Activated naive CD4-positive, alpha-beta T cell treated with anti-CD3 and anti-CD28 coated beads, Interleukin-2, amount 50 U/mL, for 16 hours (primary cell): ENCODE data around the gene NCBP1.
"Not testable (repeated sequence)": the region's sequence is repeated elsewhere in the genome, so short reads cannot be mapped to it uniquely, and the experiment has no call there.

Experiments
- DNase-seq: peaks from one replicate; pipeline ENCODE4 v3.0.0-alpha.2; 2020

Gene NCBP1, protein sequence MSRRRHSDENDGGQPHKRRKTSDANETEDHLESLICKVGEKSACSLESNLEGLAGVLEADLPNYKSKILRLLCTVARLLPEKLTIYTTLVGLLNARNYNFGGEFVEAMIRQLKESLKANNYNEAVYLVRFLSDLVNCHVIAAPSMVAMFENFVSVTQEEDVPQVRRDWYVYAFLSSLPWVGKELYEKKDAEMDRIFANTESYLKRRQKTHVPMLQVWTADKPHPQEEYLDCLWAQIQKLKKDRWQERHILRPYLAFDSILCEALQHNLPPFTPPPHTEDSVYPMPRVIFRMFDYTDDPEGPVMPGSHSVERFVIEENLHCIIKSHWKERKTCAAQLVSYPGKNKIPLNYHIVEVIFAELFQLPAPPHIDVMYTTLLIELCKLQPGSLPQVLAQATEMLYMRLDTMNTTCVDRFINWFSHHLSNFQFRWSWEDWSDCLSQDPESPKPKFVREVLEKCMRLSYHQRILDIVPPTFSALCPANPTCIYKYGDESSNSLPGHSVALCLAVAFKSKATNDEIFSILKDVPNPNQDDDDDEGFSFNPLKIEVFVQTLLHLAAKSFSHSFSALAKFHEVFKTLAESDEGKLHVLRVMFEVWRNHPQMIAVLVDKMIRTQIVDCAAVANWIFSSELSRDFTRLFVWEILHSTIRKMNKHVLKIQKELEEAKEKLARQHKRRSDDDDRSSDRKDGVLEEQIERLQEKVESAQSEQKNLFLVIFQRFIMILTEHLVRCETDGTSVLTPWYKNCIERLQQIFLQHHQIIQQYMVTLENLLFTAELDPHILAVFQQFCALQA

DNA sequence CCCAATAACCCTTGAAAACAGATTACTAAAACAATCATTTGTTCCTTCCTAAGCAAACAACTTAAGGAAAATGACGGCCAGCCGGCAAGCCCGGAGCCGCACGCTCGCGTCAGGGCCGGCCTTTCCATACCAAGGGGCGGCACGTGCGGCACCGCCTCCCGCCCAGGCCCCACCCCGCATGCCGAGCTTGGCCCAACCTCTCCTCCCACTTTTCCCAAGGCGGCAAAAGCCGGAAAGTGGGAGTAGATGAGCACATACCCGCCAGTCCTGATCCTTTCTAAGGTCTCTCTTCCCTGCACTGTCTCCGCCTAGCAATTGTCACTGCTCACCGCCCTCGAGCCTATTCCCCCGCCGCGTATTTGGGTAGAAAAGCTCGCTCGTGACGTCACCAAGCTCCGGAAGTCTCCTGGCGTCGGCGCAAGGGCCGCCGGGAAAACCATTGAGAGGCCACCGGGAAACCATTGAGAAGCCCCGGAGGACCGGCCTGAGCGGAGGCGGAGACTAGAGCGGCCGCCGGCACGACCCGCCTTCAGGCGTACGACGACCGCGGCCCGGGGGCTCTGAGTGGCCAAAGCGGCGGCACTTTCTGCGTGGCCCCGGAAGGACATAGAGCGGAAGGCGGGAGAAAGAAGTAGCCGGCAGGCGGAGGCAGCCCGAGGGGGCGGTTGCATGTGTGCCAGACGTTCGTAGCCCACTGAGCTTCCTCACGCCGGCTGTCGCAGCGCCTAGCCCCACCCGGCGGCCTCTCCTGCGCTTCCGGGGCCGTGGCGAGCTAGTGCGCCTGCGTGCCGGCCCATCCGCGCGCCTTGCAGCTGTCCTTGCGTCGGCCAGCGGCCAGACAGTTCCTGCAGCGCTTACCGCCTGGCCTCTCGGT lies at the start of gene NCBP1, which contains the start of gene TSTD2:
NCBP1 (plus strand) TSS at position 837 of the 874 bp plus-strand sequence. CDS start 61 bp downstream, outside the sequence.
TSTD2 (minus strand) TSS at position 384 of the 874 bp plus-strand sequence. CDS start 5,806 bp downstream, outside the sequence.
- peak; percentile 95 for DNase-seq

DNA sequence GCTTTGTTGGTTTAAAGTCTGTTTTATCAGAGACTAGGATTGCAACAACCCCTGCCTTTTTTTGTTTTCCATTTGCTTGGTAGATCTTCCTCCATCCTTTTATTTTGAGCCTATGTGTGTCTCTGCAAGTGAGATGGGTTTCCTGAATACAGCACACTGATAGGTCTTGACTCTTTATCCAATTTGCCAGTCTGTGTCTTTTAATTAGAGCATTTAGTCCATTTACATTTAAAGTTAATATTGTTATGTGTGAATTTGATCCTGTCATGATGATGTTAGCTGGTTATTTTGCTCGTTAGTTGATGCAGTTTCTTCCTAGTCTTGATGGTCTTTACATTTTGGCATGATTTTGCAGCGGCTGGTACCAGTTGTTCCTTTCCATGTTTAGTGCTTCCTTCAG lies 48.8 kb upstream of the NCBP1 start:
- not testable (repeated sequence) for DNase-seq

DNA sequence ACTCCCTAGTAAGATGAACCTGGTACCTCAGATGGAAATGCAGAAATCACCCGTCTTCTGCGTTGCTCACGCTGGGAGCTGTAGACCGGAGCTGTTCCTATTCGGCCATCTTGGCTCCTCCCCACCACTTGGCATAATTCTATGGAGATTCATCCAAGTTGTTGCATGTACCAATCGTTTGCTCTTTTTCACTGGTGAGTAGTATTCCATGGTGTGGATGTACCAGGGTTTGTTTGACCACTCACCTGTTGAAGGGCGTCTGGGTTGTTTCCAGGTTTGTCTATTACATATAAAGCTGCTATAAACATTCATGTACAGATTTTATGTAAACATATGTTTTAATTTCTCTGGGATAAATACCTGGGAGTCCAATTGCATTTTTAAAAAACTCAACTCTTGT lies 46.7 kb upstream of the NCBP1 start:
- DNase-seq: not testable (repeated sequence)

DNA sequence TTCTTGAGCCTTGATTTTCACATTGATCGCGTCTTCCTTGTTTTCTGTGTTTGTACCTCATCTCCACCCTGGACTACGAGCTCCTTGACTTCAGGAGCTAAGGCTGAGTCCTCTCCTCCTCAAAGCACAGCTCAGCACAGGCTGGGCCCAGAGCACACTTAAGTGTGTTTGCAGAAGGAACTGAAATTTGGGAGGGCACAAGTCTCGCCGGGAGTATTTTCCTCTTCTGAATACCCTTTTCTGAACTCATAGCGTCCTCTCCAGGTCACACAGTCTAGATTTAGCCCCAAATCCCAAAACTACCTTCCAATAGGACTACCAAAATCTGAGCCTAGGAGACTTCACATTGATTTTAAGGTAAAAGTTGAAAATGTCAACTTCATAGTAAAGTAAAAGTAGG lies 42.1 kb upstream of the NCBP1 start:
- no peak for DNase-seq

DNA sequence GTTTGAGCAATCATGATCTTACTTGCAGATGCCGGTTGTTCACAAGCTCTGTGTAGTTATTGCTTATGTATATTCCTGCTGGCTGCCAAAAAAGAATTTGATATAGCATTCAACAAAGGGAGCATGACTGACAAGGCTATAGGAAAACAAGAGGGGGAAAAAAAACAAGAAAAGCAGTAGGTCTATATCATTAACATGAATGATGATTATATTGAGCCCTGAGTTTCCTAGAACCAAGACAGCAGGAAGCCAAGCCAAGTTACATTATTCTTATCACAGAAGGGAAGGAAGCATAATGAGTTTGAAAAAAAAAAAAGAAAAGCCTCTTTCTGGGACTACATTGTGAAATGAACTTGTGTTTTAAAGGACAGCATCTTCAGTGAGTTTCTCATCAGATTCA lies 41.5 kb upstream of the NCBP1 start:
- no peak for DNase-seq

DNA sequence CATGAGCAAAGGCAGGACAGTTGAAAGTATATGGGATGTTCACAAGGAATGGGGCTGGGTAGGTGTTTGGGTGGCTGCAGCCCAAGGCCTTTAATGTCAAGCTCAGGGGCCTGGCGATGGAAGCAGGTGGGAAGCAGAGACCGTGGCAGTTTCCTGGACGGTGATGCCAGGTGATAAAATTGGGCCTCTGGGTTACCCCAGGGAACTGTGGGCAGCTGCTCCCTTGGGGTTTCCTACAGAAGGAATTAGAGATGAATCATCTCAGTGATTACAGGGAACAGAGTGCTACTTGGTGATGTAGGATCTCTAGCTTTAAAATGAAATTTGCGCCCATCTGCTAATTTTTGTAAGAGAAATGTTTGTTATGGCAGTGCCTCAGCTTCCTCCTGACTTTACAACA lies 39.7 kb upstream of the NCBP1 start:
- no peak for DNase-seq

DNA sequence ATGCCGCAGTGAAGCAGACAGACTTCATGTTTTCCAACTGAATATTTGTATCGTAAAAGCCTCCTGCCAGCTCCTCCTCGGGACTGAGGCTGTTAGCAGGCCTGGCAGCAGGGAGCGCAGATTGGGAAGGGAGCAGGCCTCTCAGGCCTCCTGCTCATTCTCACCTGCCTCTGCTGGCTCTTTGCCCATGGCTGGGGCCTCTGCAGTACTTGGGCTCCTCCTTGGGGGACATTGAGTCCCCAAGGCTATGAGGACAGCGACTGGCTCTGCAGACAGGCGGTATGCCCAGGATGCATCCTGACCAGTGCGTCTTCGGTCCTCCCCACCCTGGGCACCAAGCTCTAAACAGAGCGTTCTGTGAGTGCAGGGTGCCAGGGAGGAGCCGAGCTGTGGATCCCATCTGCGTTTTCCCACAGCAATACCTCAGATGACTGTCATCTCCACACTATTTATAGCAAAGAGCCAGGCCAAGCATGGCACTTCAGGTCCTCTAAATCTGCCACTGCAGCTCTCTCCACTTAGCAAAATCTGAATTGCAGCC lies 39.2 kb upstream of the NCBP1 start:
- no peak for DNase-seq

DNA sequence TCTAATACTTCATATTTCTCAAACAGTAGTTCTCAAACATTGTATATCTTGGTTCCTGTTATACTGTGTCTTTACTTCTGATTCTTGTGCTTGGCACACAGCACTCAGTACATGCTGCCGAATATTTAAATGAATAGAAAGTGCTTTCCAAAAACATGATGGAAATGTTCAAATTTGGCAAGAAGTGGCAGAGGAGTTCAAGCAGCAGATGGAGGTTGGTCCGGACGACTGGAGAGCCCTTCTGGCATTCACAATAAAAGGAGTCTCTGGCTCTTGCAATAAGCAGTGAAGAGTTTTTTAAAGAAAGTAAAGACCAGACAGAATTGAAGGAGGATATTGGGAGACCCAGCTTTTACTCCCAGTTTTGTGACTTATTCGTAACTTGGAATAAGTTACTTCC lies 36.7 kb upstream of the NCBP1 start:
- DNase-seq: no peak

DNA sequence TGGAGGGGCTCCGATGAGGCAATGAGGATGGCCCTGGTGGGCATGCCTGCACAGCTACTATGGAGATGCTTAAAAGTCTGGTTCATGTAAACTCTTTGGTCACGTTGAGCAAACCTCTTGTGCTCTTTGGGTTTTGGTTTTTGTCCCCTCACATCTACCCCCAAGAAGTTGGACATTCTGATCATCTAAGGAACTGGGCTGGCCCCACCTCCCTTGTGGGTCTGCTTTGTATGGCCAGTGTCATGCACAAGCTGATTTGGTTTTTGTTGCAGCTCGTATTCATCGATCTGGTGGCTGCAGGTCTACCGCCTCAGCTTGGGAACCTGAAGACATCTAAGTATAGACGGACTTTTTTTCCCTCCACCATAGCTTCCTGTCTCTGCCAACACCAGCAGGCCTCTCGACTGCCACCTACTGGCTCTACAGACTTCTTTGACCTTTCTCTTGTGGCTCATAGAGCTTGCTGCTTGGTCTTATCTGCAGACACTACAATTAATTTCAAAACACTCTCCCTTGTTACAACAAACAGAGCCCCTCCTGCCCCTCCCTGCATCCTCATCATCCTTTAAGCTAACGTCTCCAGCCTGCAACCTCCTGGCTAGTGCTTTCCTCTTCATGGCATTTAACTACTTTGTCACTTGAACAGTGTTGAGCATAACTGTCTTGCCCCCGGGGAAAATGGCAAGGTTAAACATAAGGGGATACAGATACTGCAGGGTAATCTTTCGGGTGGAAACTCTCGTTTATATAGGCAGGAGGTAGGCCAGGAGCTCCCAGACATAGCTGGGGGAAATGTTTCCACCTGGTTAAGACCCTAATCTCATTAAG lies 34.9 kb upstream of the NCBP1 start:
- peak; percentile 66 for DNase-seq

DNA sequence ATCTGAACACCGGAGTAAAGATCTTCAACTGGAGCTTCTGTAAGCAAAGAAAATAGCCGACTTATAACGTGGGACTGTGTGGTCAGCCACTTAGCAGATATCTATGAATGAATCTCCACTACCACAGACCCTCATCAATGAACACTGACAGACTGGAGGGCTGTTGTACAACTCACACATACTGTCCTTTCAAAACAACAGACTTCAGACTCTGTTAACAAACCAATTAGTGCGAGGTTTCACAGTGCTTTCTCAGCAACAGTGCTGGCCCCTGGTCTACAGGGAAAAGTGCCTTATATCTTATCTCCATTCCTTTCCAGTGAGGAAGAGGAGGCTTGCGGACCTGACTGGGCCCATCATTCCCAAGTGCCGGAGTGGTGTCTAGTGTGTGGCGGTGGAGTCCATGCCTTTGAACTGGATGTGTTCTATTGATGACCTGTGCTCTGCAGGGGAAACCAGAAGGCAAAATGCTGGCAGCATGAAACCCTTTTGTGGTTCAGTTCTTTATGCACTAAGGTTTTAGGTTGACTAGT lies 34.2 kb upstream of the NCBP1 start:
- no peak for DNase-seq

DNA sequence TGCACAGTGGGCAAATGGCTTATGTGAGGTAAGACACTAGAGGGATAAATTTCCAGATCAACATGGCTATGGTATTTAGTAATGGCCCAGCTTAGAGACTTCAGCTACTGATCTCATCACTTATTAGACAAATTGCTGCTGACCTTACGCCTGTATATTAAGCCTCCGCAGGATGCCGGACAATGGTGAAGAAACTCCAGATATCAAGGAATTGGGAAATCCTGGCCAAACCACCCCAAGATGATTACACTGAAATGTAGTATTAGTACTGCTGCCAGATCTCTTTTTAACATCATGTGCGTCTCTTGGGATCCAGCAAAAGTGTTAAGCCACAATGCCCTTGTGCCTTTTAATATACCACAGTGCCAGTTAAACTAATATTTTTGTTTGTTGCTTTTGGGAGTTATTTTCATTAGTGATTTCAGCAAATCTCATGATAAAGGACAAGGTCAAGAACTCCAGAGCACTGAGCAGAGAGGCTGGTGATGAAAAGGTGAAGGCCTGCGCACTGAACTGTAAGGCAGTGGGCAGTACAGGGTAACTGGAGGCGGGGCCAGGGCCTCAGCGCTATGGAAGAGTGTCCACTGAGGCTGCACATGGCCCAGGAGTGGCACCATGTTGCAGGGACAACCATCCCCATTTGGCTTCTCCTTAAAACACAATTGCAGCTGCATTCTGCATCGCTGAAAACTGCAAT lies 32.9 kb upstream of the NCBP1 start:
- DNase-seq: no peak

DNA sequence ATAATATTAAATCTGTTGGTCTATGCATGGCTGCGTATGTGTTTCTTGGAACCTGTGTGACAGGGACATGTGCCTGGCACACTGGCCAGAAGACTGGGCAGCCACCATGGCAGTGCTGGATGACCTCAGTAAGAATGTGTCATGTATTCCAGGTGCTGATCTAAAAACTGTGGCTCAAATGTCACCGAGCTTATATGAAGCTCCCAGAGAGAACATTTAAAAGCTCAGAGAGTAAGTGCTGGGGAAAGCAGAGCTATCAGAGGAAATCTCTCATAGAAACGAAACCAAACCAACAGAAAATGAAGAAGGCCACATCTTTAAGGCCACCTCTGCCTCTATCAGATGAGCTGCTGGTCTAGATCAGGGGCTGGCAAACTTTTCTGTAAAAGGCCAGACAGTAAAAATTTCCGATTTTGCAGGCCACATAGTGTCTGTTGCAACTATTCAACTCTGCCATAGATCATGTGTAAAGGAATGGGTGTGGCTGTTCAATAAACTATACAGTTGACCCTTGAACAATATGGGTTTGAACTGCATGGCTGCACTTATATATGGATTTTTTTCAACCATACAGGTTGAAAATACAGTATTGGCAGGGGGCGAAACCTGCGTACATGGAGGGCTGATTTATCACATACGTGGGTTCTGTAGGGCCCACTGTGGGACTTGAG lies 32.3 kb upstream of the NCBP1 start:
- no peak for DNase-seq

DNA sequence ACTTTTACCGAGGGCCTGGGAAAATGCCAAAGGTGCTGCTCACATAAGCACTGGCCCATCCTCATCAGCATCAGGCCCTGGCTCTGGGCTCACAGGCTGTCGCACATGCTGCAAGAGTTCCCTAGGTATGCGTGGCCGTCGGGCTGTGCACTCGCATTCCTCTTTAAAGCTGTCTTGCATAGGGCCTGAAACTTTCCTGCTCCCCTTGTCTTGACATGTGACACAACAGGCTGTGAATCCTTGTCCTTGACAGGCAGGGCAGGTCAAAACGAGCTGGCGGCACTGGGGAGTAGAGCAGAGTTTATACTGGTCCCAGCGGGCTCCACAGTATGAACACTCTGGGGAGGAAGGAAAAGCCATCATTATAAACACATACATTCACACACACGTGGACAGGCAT lies 31.2 kb upstream of the NCBP1 start:
- DNase-seq: no peak

DNA sequence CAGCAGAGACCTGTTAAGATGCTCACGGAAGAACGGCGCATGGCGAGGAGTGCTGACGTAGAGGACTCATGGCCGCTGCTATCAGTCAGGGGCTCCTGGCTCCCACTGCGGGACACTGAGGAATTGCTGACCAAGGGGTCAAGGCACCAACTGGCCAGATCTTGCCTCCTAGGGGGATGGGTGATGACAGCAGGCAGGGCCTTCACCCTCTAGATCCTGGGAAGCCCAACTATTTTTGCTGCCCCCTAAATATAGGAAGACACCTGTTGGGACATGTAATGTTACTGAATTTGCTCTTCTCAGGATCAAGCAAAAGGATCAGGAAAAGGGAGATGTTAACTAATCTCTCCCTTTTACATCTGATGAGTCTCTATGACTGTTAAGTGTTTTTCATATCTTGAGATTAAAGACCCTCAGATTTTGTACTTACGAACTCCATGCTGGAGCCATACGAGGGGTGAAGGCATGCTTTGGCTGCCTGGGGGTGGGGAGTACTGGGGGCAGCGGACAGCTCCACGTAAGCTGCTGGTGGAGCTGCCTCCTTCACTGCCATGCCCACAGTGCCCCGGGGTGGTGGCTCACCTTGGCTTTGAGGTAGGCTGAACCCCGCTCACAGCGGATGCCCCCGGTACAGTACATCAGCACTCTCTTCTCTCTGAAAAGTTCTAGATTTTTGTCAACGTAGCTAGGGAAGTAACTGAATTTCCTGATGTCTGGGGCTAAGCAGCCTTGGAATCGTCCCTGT lies 28.5 kb upstream of the NCBP1 start:
- no peak for DNase-seq

DNA sequence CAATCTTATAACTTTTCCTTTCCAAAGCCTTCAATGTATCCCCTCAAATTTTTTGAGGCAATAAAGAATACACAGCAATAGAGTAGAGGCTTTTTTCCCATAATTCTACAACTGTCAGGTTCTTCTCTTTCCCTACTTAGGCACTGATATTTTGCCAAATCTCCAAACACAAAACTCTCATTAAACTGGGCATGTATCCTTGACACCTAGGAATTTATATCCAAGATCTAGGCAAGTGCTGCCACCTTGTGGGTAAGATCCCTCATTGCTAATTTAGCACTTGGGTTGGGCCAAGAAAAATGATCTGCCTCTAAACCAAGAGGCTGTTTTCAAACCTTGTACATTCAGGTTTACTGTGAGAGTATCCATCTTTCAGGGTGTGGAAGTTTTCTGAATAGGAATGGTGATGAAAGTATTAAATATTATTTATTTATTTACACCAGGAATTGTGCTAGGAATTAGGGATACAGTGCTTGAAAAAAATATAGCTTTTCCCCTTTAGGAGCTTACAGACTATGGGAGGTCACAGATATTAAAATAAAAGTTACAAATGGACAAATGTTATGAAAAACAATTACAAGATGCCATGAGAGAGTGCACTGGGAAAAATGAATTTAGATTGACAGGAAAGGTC lies 18.1 kb upstream of the NCBP1 start:
- DNase-seq: peak; percentile 45

DNA sequence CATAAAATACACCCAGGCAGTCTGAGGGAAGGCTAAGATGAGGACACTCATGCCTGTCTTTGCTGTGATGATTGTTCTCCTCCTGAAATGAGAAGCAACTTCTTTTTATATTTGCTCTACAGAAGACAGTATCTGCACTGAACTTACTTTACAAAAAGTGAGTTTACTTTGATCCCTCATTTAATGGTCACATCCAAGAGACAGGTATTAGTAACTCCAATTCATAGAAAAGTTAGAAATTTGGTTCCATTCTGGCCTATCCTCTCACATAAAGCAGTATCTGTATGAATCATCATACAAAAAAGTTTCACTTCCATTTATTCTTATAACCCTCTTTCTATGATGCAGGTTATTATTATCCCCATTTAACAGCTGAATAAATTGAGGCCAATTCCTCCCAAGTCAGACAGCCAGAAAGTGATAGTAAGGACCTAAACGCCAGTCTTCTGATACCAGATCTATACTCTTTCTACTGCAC lies 15.6 kb upstream of the NCBP1 start:
- no peak for DNase-seq

DNA sequence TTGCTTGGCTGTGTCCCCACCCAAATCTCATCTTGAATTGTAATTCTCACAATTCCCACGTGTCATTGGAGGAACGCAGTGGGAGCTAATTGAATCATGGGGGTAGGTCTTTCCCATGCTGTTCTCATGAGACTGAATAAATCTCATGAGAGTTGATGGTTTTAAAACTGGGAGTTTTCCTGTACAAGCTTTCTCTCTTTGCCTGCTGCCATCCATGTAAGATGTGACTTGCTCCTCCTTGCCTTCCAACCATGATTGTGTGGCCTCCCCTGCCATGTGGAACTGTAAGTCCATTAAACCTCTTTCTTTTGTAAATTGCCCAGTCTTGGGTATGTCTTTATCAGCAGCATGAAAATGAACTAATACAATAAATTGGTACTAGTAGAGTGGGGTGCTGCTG lies 13.6 kb upstream of the NCBP1 start:
- DNase-seq: not testable (repeated sequence)

DNA sequence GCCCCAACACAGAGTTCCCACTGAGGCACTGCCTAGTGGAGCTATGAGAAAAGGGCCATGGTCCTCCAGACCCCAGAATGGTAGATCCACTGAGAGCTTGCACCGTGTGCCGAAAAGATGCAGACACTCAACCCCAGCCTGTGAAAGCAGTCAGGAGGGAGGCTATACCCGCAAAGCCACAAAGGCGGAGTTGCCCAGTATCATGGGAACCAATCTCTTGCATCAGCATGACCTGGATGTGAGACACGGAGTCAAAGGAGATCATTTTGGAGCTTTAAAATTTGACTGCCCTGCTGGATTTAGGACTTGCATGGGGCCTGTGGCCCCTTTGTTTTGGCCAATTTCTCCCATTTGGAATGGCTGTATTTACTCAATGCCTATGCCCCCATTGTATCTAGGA lies 11.1 kb upstream of the NCBP1 start:
- DNase-seq: not testable (repeated sequence)

DNA sequence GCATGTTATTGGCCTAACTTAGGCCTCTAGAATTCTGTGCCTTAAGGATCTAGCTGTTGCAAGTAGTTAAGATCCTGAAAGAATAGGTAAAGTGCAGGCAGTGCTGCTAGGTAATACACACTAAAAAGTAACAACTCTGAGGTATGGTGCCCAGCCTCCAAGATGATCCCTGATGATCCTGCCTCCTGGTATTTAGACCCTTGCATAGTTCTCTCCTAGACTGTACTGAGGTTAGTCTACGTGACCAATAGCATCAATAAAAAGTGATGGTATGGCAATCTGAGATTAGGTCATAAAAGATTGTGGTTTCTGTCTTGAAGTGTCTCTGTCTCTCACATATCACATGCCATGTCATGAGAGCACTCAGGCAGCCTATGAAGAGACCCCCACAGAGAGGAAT lies 9.7 kb upstream of the NCBP1 start:
- no peak for DNase-seq
